Fibroblast of skin of left quadriceps (primary cell): ENCODE measurements around the gene CCNB2.
"Not testable (repeated sequence)": the region's sequence is repeated elsewhere in the genome, so short reads cannot be mapped to it uniquely, and the experiment has no call there.

Experiments
- DNase-seq, 2 experiments: peaks; one replicate each; pipeline ENCODE4 v3.0.0-alpha.2; 2013; ENCODE audit warnings: low read depth in 2 of 2

The CCNB2 gene

DNA sequence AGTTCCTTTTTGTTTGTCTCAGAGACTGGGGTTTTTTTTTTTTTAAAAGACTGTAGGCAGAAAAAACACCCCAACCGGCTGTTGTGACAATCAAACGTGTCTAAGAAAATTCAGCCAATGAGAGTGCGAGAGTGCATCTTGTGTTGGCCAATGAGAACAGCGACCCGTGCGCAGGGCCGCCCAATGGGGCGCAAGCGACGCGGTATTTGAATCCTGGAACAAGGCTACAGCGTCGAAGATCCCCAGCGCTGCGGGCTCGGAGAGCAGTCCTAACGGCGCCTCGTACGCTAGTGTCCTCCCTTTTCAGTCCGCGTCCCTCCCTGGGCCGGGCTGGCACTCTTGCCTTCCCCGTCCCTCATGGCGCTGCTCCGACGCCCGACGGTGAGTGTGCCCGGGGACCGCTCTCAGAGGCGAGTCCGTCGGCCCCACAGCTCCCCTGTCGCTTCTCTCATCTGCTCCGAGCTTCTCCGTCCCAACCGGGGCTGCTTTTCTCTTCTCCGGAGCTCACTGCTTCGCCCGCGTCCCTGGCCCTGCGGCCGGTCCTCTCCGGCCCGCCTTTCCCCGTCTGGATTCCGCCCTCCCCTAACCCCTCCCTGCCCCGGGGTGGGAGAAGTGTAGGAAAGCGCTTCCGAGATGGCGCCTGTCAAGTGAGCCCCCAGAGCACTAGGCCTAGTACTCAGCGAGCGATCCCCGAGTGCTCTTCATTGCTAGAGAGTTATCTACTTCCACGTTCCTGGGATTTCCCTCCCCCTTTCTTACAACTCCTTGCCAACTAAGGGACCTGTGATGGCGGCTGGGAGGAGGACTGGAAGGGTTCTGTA, at the start of gene CCNB2:
TSS of gene CCNB2 (plus strand) at position 235 of the 821 bp plus-strand sequence. CDS start at position 358, 123 bp downstream.
- peak; percentile 82 to 83 for DNase-seq

DNA sequence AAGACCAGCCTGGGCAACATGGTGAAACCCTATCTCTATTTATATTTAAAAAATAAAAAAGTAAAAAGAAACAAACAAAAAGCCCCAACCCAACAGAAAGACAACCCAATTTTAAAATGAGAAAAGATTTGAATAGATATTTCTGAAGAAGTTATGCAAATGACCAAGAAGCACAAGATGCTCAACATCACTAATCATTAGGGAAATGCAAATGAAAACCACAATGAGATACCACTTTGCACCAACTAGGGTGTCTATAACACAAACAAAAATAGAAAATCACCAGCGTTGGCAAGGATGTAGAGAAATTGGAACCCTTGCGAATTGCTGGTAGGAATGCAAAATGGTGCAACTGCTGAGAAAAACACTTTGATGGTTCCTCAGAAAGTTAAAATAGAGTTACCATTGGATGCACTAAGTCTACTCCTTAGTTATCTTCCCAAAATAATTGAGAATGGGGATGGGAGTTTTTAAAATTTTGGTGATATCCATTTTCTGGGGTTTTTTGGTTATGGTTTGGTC, 45.8 kb upstream of the CCNB2 start:
- DNase-seq, result no peak

DNA sequence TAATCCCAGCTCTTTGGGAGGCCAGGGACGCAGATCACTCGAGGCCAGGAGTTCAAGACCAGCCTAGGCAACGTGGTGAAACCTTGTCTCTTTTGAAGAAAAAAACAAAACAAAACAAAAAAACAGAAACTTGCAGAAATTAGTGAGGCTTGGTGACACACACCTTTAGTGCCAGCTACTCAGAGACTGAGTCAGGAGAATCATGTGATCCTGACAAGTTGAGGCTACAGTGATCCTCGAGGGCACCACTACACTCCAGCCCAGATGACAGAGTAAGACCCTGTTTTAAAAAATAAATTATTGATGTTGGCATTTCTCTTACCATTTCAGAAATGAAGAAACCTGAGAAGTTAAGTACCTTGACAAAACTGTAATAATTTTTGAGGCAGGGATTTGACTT, 44.6 kb upstream of the CCNB2 start:
- no peak for DNase-seq

DNA sequence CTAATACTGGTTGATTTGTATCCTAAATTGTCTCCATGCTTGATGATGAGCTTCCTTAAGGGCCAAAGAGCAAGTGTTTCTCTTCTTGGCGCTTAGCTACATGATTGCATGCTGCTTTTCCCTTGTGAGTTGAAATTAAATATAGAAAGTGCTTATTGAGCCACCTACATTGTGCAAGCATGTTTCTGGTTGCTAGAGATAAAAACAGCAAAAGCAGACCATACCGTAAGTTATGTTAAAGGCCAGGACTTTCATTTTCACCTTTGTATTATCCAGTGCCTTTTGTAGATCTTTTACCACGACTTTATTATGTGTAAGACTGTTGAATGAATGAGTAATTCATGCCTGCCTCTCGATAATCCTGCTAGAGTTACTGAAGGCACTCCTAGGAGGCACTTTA, 41.9 kb upstream of the CCNB2 start:
- no peak for DNase-seq

DNA sequence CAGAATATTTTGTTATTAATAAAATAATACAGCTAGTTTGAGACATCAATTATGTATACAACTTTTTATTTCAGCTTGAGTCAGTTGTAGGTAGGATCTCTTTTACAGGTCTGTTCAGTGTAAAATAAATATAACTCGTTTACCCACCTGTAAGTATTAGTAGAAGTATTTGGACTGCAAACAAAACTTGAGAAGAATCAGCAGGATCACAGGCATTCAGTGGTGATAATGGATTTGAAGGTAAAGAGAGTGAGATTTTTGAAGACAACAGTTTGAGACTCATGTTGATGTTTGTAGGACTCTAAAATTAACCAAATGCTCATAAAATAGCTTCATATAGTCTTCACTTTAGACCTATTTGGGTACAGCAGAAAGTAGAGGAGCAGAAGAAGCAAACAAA, 35.5 kb upstream of the CCNB2 start:
- DNase-seq, result no peak

DNA sequence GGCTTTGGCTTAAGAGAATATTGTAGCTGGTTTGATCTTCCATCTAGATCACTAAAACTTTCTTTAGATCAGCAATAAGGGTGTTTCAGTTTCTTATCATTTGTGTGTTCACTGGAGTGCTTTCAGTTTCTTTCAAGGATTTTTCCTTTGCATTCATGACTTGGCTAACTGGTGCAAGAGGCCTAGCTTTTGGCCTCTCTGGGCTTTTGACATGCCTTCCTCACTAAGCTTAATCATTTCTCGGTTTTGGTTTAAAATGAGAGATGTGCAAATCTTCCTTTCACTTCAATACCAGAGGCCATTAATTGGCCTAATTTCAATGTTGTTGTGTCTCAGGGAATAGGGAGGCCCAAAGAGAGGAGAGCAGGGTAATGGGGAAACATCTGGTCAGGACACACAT, 30.3 kb upstream of the CCNB2 start:
- no peak for DNase-seq

DNA sequence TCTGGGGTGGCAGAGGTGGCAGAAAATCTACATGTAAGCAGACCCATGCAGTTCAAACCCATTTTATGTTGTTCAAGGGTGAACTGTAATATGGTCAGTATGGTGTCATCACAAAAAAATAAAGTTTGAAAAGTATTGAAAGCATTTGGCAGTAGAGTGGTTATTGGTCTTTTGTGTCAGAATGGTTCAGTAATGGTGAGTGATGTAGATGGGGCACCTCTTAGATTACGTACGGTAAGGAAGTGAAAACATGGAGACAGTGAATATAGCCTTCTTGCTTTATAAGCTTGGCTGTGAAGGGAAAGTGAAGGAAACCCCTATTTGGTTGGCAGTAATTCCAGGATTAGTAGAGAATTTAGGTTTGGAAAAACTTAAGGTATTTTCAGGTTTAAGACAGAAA, 17.2 kb upstream of the CCNB2 start:
- DNase-seq, result no peak

DNA sequence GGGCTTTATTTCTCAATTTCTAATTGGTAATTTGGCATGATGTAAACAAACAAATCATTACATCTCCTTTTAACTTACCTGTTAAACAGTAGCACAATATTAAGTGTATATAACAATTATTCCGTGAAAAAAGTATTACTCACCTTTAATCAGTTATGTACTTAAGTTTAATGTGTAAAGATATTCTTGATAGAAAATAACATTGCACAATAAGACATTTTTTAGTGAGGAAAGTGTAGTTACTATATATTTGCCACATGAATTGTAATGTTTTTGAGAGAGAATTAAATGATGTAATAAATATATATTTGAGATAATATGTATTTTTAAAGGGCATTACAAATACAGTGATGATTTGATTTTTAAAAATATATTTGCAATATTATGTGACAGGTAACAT, 10.9 kb upstream of the CCNB2 start:
- DNase-seq, result no peak

DNA sequence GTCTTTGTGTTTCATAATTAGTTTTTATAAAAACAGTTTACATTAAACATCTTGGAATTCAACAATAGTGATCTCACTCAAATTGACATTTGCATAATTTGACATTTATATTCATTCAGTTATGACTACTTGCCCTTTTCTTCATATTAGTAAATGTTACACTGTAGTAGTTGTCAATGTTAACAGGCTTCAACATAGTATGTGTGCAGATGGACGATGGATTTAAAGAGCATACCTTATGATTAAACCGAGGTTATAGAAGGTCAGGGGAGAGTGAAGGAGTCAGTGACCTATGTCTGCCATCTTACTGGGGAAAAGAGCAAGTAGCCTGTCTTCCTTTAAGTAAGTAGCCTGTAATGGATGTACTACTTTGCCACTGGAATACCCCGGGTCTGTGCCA, 8.5 kb upstream of the CCNB2 start:
- no peak for DNase-seq

DNA sequence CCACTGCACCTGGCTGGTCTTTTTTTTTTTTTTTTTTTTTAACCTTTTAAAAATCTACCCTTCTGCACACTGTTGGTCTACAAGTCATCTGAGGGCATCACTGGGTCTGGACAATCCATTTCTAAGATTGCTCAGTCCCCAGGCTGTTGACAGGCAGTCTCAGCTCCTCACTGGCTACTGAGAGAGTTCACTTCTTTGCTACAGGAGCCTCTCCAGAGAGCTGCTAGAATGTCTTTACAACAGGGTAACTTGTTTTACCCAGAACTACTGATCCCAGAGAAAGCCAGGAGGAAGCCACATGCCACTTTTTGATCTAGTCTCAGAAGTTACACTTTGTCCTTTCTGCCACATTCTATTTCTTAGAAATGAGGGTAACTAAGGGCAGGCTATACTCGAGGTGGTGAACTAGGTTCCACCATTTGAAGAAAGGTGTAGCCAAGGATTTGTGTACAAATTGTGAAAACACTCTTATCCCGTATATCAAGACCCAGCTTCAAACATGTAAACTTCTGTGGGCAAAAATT, 5.7 kb upstream of the CCNB2 start:
- no peak for DNase-seq

DNA sequence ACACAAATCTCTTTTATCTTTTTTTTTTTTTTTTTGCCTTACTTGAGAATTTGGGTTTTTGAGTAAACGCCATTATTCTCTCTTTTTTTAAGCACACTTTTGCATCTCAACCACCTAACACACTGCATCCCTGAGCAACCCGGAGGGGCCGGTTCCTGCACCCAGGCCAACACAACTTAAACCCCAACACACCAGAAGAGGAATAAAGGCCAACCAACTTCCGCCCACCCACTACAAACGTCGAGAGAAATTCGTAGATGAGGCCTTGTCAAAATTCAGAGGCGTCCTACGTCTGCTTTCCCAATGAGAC, 389 bp upstream of the CCNB2 start:
- no peak for DNase-seq

DNA sequence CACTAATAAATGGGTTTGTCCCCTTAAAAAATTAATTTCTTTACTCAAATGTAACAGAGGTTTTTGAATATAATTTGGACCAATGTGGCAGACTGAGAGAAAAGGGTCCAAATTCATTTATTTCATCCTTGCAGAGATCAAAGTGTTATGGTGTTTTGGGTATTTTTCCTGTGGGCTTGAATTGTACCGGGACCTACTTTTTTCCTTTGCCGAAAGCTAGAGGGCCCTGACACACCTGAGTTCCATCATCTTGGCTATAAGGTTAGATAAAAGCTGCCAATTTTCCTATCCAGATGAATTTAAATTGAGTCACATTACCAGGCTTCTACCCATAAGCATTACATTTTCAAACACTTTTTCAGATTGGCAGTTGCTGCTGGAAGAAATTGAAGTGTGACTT, 908 bp downstream of the CCNB2 start:
- DNase-seq, result no peak

DNA sequence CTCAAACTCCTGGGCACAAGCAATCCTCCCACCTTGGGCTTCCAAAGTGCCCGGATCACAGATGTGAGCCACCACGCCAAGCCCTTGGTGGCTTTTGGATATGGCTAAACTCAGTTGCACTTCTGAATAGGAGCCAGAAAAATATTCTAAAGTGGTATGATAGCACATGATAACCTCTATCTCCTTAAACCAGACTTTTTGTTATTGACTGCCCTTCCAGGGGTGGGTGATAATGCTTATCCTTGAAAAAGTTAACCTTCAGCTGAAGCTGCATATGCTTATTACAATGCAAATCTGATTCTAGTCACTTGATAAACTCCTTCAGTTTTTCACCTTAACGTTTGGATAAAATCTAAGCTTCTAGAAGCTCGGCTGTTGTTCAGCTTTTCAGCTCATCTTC, 6.3 kb downstream of the CCNB2 start:
- no peak for DNase-seq

DNA sequence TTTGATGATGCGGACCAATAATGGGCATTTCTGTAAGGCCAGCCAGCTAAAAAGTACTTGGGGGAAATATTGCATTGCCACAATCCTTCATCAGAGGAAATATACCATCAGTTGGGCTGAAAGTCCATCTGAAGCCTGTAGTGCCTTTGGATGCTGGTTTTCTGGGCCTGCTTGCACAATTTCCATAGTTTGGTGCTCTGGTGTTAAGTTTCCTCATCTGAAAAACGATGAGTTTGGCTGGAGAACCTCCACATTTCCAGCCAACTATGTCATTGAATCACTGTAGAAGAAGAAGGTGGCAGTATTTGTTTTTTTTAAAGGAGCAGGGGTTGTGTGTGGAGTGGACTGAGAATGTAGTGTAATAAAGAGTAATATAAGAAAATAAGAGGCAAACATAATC, 10.1 kb downstream of the CCNB2 start:
- DNase-seq, result no peak

DNA sequence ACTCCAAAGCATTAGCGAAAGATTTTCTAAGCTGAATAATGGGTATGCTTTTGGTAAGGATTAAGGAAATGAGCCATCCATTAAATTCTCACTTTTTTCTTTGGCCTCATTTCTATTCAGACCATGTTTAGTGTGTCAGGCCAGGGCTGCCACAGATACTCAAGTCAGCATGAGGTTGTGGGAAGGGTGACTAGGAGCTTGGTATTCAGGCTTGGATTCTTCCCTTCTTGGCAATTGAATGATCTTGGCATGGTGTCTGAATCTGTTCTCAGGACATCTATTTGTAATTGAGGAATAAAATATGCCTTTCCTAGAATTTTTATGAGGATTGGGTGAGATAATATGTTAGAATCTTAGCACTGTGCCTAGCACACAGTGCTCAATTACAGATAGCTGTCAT, 11.2 kb downstream of the CCNB2 start:
- DNase-seq, result no peak

DNA sequence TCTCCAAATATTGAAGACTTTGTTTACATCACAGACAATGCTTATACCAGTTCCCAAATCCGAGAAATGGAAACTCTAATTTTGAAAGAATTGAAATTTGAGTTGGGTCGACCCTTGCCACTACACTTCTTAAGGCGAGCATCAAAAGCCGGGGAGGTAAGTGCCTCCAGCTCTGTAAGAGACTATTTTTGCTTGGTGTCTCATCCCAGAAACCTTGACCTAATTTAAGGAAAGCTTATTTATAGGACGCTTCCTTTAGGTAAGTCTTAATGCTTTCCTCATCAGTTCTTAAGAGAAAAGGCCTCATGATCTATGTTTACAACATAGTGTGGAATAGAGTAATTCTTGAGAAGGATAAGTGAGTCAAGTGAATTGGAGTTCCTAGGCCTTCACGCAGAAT, 11.8 kb downstream of the CCNB2 start:
- DNase-seq, result no peak

DNA sequence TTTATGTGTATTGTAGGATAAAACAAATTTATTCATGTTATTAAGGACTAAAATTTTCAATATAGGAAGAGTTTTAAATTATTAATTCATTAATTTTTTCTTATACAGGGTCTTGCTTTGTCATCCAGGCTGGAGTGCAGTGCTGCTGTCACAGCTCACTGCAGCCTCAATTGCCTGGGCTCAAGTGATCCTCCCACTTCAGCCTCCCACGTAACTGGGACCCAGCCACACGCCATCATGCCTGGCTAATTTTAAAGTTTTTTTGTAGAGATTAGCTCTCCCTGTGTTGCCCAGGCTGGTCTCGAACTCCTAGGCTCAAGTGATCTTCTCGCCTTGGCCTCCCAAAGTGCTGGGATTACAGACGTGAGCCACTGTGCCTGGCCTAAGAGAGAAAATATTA, 14.7 kb downstream of the CCNB2 start:
- DNase-seq, result no peak

DNA sequence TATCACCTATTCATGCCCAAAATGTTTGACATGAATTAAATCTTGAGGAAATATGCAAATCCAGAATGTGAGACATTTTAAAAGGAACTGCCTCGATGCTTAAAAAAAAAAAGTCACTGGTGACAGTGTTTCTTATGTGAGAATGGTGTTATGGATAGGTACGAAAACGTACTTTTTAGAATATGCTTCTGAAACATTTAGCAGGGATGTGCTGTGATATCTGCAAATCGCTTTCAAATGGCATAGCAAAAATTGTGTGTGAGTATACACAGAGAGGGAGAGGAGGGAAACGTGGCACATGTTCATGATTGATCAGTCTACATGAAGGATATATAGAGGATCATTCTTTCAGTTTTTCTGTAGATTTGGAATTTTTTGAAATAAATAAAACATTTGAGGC, 16.0 kb downstream of the CCNB2 start:
- no peak for DNase-seq

DNA sequence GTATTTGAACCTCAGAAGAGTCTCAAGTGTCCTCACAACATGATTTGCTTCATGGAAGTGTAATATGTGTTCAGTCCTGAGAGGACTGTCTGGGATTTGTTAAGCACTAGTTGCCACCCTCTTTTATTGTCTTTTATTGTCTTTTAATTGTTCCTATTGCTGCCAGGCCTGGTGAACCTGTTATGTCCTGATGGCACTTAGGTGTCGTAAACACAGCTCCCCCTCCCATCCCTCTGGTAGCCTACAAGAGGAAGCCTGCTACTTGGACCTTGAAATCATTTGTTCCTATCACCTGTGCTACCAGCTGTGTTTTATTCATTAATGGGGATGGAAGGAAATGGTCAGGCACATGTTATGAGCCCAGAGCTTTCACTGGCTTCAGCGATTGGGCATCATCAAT, 19.3 kb downstream of the CCNB2 start:
- DNase-seq, result no peak

DNA sequence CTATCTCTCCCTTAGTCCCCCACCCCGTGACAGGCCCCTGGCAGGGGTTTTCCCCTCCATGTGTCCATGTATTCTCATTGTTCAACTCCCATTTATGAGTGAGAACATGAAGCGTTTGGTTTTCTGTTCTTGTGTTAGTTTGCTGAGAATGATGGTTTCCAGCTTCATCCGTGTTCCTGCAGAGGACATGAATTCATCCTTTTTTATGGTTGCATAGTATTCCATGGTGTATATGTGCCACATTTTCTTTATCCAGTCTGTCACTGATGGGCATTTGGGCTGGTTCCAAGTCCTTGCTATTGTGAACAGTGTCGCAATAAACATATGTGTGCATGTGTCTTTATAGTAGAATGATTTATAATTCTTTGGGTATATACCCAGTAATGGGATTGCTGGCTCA, 20.7 kb downstream of the CCNB2 start:
- DNase-seq, result not testable (repeated sequence)

DNA sequence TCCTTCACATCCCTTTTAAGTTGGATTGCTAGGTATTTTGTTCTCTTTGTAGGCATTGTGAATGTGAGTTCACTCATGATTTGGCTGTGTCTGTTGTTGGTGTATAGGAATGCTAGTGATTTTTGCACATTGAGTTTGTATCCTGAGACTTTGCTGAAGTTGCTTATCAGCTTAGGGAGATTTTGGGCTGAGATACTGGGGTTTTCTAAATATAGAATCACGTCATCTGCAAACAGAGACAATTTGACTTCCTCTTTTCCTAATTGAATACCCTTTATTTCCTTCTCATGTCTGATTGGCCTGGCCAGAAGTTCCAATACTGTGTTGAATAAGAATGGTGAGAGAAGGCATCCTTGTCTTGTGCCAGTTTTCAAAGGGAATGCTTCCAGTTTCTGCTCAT, 22.3 kb downstream of the CCNB2 start:
- DNase-seq, result not testable (repeated sequence)

DNA sequence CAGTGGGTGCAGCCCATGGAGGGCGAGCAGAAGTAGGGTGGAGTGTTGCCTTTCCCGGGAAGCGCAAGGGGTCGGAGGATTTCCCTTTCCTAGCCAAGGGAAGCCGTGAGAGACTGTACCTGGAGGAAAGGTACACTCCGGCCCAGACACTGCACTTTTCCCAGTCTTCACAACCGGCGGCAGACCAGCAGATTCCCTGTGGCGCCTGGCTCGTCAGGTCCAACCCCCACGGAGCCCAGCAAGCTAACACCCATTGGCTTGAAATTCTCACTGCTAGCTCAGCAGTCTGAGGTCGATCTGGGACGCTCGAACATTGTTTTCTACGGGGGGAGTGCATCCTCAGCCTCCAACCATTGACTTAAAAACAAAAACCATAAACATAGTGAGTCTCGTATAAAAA, 26.5 kb downstream of the CCNB2 start:
- DNase-seq, result no peak

DNA sequence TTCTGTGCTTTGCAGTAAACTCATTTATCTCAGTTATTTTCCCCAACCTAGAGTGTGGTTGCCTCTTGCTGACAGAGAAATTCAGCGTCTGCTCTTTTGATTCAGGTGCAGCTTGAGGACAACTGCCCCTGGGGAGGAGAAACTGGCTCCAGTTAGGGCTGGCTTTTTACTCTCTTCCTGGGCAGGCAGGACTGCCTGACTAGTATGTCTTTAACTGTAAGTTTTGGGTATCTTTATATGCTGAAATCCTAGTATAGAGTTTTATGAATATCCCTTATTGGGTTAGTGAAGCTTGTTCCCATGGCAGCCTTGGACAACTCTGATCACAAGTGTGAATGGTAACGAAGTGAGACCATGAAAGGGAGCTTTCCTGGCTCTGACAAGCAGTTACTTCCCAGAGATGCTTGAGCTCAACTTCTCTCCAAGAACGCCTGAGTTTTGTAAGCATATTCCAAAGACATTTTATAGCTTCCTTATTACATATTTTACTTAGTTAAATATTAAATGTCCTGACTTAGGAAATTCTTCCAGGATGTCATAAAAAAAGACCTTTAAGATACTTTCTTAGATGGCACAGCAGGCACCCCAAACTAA, 27.1 kb downstream of the CCNB2 start:
- DNase-seq, result no peak
